Measurements from ENCODE around the gene LHX4. TPM values are rescaled to one million over a fixed set of nuclear protein-coding genes. Genes with fewer than 3 reads are reported as not detected.
A peak's percentile ranks its signal among the peaks of the same experiment; 100 is the strongest.

LHX4 gene
- total and polyA plus RNA-seq, 2 of the 13 experiments (the other 11 are each of a cell fraction or from before 2014, with no cell fraction given) = 0.03 to 0.07 TPM

- TF ChIP-seq MIER3 (CRISPR knock-in tag; IDR thresholded peaks at IDR 0.05; ENCODE audit: borderline replicate concordance) (no peak), NFRKB (IDR thresholded peaks at IDR 0.05) (no peak), ARID5B (CRISPR knock-in tag; IDR thresholded peaks at IDR 0.05) (peak; percentile 70), ZFX (CRISPR knock-in tag; IDR thresholded peaks at IDR 0.05; ENCODE audit: low read depth) (peak; percentile 33), HOXD1 (CRISPR knock-in tag; IDR thresholded peaks at IDR 0.05) (no peak), ZBTB49 (CRISPR knock-in tag; IDR thresholded peaks at IDR 0.05; ENCODE audit: borderline replicate concordance) (no peak), CEBPG (CRISPR knock-in tag; IDR thresholded peaks at IDR 0.05) (no peak), ZNF740 (CRISPR knock-in tag; IDR thresholded peaks at IDR 0.05) (no peak), ZBTB34 (CRISPR knock-in tag; IDR thresholded peaks at IDR 0.05) (no peak), ZFP1 (CRISPR knock-in tag; IDR thresholded peaks at IDR 0.05) (no peak), NFAT5 (CRISPR knock-in tag; IDR thresholded peaks at IDR 0.05) (no peak), ZBTB3 (CRISPR knock-in tag; IDR thresholded peaks at IDR 0.05; ENCODE audit: borderline replicate concordance, low read depth) (no peak), SAP130 (CRISPR knock-in tag; IDR thresholded peaks at IDR 0.05; ENCODE audit: low read depth) (peak; percentile 43), ZNF724P (CRISPR knock-in tag; IDR thresholded peaks at IDR 0.05; ENCODE audit: borderline replicate concordance) (peak; percentile 40; the same call in 1 of the 2 replicates), ZMYM2 (CRISPR knock-in tag; IDR thresholded peaks at IDR 0.05) (no peak), KDM1A (CRISPR knock-in tag; IDR thresholded peaks at IDR 0.05) (no peak)
These were observed 23.8 kb downstream of the LHX4 start (continued) for GRCh38 chr1:180253585-180254495.
